Mucosa of gallbladder (tissue), 1 donor: Measurements from ENCODE around the gene CPN1. TPM values are rescaled to one million over a fixed set of nuclear protein-coding genes. Genes with fewer than 3 reads are reported as not detected.

Experiments used
- DNase-seq: peaks from one replicate; pipeline ENCODE4 v3.0.0-alpha.2; 2020; ENCODE audit warnings: low spot score
- total RNA-seq: library from RNA; stranded (reverse); gene quantifications from one replicate; pipeline ENCODE4 v1.2.1, GENCODE V29; 2021
- donor health status: DM: no; HTN: no; CAD: no.

CPN1 gene
- total RNA-seq, 1 donor from 2014 or later, result not detected

DNA sequence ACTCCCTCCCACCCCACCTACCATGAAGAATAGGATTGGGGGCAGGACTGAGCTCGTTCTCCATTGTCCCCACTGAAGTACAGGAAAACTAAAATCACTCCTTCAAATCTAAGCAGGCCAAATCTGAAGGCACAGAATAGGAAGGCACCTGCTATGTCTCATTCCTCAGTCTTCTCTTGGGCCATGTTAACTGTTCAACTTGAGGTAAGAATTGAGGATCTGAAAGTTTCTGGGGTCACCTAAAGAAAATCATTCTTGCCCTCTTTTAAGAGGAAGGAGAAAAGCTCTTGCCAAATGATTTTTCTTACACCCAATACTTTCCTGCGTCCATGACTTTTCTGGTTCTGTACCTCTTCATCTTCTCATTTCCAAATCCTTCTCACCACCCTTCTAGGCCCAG lies 4.9 kb downstream of the CPN1 start:
- no peak for DNase-seq

DNA sequence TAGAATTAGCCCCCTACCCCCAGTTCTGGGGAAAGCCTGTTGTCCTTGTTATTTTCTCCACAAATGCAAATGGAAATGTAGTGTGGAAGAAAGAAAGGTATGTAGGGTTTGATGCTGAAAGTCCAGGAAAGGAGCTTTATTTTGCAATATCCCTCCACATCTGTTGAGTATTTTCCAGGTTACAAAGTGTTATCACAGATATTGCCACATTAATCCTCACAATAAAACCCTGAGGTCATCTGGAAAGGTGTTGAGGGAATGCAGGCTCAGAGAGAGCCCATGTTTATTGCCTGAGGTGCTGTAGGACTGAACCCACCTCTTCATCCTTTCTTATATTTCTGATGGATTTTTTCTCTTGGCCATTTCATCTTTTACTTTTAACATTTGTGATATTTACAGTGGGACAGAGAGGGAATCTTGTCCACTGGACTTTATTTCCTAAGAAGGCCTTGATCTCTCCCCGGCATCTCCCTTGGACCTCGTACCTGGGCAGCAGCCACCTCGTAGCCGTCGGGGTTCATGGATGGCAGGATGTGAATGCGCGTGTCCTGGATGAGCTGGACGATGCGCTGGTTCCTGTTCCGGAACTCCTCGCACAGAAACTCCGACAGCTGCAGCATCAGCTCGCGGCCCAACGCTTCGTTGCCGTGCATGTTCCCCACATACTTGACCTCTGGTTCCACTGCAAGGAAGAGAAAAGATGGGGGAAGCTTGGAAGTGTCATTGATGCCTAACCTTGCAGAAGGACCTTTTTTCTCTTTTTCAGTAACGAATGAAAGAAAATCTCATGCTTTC lies 6.0 kb downstream of the CPN1 start:
- DNase-seq, result no peak

DNA sequence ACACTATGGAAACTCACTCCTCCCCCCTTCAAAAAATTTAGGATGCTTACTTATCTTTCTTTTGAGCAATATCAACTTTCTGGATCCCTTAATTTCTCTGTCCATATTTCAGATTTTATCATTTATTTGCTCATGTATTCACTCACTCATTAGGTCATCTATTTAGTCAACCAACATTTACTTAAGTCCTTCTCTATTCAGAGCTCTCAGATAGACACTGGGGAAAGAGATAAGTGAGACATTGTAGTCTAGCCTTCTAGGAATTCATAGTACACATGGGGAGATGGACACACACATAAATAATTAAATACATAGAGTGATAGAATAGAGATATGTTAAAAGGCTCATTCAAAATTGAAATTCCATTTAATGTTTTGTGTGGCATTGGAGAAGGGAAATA lies 9.2 kb downstream of the CPN1 start:
- DNase-seq, result no peak

DNA sequence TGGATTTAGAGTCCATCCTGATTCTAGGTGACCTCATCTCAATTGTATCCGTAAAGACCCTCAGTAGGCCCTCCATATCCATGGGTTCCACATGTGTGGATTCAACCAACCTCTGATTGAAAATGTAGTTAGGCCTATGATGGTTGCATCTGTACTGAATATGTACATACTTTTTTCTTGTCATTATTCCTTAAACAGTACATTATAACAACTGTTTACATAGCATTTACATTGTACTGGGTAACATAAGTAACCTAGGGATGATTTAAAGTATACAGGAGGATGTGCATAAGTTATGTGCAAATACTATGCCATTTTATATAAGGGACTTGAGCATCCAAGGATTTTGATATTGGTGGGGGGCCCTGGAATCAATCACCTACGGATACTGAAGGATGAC lies 10.1 kb downstream of the CPN1 start:
- no peak for DNase-seq

DNA sequence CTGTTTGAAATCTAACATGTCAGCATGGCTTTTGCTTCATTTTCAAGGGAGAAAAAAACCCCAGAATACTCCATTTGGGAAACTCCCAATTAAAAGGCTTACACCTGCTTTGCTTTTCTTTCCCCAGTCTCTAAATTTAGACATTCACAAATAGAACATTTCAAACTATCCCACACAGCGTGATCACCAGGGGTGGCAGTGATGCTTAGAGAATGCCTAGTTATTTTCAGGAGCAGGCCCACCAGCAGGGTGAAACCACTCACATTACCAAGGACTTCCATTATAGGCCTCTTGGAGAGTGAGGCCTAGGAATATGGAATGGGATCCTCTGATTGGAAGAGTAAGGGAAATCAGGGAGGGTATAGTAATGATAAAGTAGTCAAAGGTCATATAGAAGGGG lies 14.2 kb downstream of the CPN1 start:
- no peak for DNase-seq

DNA sequence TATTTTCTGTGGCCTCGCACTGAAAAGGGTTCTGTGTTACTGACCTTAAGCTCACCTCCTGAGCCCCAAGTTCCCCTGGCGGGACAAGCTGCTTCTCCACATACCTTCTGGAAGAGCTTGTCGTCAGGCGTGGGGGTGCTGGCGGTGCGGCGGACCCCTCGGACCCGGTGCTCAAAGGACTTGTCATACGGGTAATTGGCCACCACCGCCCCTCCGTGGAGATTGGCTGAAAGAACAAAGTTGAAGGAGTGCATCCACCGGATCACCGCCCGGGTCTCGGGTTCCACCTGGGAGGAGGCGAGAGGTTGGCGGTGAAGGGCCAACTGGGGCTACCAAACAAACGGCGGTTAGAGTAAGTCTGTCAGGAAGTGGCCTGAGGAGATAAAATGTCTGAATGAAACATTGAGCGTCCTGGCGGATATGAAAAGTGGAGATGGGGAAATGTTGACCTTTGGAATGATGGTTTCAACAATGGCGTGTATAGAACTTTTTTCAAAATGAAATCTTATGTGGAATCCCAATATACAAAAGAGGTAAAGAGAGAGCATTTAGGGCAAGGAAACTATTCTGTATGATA lies 16.5 kb downstream of the CPN1 start:
- no peak for DNase-seq

DNA sequence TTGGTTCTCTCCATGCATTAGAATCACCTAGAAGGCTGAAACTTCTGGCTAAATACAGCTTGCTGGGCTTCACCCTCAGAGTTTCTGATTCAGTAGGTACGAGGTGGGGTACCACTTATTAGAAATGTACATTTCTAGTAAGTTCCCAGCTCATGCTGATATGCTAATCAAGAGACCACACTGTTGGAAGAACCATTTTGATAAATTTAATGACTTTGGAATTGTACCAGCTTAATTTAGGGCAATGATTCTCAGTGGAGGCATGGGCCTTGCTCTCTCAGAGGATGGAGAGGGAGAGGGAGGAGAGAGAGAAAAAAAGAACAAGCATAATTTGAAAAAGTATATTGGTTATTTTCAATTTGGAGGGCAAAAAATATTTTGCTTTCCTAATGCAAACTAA lies 20.3 kb downstream of the CPN1 start:
- no peak for DNase-seq

DNA sequence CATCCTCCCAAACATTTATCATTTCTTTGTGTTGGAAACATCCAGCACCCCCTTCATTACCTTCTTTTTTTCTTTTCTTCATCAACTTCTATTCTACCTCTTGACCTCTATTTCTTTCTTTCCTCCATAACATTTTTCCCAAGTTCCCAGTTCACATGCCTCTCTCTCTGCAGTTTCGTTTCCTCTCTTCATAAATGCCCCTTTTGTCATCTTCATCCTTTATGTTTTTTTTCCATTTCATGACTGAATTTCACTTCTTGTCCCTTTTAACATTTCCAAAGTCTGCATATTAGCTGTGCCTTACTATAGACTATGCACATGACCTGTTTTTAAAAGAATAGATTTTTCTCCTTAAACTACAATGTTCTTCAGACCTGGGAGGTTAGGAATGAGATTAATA lies 23.7 kb downstream of the CPN1 start:
- DNase-seq, result no peak

DNA sequence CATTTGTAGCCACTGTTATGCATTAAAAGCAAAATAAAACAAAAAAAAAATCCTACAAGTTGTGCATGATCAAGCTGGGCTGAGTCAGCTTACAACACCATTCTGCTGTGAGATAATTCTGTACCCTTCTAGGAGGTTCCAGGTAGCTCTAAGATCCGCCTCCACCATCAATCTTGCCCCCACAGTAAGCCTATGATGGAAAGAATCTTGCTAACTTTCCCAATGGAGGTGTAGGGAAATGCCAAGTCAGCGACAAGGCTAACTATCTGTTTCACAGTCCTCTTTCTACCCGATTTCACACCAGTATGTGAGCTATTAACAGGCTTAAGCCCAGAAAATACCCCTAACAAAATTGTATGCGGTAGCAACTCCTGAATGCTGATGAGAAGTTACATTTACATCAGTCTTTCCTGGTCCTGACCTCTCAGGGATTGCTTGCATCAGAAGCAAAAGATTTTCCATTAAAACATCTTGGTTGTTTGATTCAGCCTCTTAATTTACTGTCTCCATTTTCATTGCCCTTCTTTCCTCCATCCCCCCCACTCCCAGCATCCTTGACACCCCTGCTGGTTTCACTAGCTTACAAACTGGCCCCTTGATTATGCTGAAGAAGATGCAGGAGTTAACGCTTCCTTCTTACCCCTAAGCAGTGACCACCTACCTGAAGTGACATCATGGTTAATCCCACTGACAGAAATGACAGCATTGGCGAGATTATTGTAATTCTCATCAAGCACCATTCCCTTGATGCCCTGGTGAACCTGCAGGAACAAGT lies 27.8 kb downstream of the CPN1 start:
- DNase-seq, result no peak

DNA sequence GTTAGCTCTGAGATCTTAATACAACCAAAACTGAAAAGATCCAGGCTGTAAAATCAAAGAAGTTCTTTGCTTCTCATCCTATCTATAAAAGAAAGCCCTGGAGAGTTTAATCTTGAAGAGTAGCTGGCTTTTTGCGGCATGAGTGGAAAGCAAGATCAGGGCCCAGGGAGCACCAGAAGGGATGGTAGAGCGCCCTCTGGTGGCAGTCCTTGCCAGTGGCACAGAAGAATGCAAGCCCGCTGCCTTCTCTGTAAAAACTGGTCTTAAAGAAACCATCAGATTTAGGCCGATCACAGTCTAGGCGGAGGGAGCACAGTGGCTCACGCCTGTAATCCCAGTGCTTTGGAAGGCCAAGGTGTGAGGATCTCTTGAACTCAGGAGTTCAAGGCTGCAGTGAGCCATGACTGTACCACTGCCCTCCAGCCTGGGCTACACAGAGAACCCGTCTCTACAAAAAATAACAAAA lies 35.6 kb downstream of the CPN1 start:
- peak; percentile 85 for DNase-seq

DNA sequence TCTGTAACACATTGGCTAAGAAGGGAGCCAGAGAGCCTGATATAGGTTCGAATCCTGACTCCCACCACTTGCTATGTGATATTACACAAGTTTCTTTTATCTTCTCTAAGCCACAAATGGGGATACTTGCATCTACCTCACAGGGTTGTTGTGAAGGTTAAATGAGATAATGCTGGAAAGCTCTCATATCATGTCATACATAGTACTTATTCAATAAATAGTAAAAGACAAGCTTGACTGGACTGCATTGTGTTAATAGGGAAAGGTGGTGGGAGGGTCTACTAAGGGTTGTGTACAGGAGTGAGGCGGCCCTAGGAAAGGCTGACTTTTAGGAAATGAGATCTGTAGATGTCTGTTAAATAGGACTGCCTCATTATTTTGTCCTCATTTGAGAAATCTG lies 36.1 kb downstream of the CPN1 start:
- no peak for DNase-seq

DNA sequence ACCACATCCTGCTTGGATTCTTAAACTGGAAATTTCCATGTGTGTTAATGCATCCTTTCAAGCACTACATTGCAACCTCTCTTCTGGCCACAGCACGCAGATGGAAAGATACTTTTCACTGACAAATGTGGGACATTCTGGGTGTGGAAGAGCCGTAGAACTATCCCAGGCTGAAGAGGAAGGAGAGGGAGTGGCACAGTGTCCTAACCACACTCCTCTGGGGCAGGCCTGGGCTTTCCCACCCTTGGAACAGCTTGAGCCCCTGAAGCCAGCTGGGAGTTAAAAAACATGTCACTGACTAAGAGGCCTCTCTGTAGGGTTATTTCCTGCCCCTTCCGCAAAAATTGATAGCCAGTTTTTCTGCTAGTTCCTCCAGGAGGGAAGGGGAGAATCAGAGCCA lies 37.9 kb downstream of the CPN1 start:
- no peak for DNase-seq

DNA sequence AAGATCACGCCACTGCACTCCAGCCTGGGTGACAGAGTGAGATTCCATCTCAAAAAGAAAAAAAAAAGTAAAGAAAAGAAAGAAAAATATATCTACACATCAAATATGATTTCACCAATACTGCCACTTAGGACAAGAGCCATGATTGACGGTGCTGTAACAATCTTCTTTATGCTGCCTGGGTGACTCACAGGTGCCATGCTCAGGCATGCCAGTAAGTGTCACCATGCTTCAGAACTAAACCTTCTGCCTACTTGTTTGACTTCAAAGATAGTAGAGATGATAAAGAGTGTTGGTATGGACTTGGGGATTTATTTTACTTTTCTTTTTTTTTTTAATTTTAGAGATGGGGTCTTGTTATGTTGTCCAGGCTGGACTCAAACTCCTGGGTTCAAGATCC lies 38.3 kb downstream of the CPN1 start:
- DNase-seq, result no peak

DNA sequence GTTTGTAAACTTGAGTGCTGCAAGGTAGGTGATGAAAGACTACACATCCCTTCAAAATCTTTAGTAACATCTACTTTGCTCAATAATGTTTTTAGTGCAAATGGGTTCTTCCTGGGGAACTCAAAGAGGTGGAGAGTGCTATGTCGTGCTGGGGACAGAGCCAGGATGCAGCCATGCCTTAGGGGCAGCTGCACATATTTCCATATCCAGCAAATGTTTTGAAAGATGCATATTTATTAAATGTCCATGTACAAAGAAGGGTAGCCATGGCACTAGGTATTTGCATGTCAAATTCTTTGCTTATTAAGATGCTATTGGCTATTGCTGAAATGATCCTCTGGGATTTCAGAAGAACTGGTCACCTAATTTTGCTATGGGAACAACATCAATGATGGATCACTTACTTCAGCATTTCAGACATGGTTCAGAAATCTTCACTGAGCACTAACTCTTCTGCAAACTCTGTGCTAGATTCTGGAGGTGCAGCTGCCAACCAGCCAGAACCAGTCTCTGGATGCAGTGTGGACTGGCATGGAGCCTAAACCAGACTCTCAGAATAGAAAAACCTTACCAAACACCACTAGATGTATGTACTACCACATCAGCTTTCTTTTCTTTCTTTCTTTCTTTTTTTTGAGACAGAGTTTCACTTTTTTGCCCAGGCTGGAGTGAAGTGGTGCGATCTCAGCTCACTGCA lies 40.2 kb downstream of the CPN1 start:
- DNase-seq, result no peak

DNA sequence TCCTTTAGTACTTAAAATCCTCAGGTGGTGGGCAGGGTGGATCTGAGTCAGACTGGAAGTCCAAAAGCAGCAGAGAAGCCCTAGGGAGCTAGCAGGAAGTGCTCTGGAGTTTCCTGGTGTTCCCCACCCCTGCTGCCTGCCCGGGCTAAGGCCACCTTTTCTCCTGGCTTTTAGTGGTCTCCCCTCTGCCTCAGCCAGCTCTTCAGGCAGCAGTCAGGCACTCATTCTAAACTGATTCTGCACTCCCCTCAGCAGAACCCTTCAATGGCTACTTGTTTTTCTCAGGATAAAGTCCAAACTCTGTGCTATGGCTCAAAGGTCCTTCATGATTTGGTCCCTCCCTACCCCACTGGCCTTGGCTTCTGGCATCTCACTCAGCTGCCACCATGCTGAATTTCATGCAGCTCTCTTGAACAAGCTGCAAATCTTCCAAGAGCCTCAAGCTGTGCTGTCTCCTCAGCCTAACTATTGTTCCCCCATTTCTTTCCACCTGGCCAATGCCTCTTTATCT lies 43.1 kb downstream of the CPN1 start:
- no peak for DNase-seq

DNA sequence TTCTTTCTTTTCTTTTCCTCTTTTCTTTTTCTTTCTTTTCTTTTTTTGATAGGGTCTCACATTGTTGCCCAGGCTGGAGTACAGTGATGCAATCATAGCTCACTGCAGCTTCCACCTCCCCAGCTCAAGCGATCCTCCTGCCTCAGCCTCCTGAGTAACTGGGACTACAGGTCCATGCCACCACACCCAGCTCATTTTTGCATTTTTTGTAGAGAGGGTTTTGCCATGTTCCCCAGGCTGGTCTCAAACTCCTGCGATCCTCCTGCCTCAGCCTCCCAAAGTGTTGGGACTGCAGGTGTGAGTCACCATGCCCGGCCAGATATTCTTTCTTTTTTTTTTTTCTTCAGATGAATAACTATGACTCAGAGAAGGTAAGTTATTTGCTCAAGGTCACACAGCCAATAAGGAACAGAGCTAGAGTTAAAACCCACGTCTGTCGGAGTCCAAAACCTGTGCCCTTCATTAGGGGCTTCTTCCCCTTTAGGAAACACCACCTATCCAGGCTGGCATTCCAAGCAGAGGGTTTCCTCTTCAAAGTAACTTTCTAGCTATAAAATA lies 43.8 kb downstream of the CPN1 start:
- DNase-seq, result no peak

DNA sequence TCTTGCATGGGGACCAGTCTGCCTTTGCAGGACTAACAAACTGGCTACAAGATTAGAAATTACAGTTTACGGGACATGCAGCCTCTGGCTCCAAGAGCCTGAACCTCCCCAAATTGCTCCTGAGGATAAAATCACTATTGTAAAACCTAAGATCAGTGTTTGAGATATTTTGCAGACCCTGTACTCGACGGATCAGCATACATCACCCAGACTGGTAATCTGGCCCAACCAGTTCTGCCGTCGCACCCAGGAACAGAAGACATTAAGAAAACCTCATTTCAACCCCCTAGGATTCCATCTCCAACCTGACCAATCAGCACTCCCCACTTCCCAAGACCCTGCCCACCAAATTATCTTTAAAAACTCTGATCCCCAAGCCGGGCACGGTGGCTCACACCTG lies 44.8 kb downstream of the CPN1 start:
- no peak for DNase-seq

DNA sequence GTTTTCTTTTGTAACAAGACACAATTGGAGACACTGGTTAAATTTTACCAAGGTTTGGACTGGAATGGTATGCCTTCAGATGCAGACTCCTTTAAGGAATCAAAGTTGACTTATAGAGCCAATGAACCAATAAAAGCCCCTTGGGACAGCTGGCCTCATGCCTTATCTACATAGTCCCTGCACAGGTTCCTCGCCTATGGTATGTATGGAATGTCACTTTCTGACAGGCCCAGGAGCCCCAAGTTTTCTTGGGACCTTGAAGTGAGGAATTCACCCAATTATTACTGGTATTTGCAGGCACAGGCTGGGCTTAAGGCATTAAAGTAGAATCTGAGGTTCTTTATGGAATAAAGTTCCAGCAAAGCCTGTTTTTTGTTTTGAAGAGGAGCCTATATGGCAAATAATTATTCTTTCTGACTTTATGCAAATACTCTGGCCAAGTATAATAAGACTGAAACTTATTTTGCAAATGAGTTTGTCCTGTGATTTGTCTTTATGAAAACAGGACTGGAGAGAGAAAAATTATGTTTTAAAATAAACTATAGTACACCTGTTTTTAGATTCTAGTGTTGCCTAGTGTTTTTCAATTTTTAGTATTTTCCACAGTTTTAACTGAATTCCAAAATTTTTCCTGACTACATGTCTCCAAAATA lies 47.8 kb downstream of the CPN1 start:
- DNase-seq, result no peak

DNA sequence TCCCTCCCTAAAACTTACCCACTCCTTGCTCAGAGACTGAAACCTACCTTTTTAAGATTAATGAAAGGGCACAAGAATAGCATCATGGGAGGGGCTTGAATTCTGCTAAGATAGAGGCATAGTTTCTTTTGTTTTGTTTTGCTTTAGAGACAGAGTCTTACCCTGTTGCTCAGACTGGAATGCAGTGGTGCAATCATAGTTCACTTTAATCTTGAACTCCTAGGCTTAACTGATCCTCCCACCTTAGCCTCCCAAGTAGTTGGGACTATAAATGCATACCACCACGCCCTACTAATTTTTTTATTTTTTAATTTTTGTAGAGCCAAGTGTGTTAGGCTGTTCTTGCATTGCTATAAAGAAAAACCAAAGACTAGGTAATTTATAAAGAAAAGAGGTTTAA lies 54.3 kb downstream of the CPN1 start:
- no peak for DNase-seq

DNA sequence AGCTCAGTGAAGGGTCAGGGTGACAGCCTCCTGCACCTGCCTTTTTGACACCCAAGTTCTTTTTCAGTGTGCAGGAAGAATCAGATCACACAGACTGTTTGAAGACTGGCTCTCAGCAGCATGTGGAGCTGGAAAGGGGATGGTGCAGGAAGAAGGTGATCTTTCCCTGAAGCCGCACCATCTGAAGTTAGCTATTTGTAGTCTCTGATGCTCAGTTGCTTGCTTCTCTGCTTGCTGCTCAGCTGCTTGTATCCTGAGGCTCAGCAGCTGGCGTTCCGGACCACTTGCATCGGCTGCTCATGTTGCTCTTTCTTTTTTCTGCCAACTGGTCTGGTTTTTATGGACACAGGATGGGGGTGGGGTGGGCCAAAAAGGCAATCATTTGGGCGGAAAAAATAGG lies 56.1 kb downstream of the CPN1 start:
- DNase-seq, result no peak

DNA sequence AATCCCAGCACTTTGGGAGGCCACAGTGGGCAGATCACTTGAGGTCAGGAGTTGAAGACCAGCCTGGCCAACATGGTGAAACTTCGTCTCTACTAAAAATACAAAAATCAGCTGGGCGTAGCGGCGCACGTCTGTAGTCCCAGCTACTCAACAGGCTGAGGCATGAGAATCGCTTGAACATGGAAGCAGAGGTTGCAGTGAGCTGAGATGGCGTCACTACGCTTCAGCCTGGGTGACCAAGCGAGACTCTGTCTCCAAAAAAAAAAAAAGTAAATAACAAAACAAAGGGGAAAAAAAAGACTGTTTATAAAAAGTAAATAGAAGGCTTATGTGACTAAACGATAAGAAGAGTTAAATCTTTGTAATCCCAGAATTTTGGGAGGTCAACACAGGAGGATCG lies 56.9 kb downstream of the CPN1 start:
- DNase-seq, result no peak
